Measurements from ENCODE around the gene SERPINA6.
"Not testable (repeated sequence)": the region's sequence is repeated elsewhere in the genome, so short reads cannot be mapped to it uniquely, and the experiment has no call there.

The SERPINA6 gene

DNA sequence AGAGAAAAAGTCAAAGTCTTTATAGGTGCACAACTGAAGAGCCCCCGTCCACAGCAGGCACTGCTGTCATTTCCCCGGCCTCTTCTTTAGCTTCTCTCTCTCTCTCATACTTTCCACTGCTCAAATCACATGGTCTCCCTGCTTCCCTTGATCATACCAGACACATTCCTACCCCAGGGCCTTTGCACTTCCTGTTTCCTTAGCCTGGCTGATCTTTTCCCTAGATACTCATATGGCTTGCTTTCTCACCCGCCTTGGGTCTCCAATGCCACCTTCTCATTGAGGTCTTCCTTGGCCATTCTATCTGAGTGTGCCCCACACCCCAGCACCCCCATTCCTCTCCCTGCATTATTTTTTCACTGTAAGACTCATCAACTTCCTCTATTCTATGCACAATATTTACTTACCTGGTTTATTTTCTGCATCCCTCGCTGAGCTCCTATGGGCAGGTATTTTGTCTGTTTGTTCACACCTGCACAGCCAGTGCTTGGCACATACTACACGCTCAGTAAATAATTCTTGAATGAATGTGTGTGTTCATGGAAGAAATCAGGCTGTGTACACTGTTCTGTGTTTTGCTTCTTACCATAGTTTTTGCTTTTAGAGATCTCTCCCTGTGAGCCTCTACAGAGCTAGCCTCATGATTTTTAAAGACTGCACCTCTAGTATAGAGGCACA is 33.4 kb upstream of the SERPINA6 start:
- Histone ChIP-seq H3K27me3 (ENCODE audit: low read depth, low read length) (no peaks in the 10 kb centered on the region), H3K27ac (ENCODE audit: low read length) (no peak overlapping the region), H2AFZ (ENCODE audit: low read depth, low read length) (no peak overlapping the region), H3K4me1 (ENCODE audit: low read length) (peaks cover 28% of the 10 kb centered on the region), H3K36me3 (replicated peaks; ENCODE audit: low read depth, low read length) (peaks cover 12% of the 10 kb centered on the region), H3K9me3 (ENCODE audit: insufficient read depth, low read length) (peaks cover 29% of the 10 kb centered on the region), H3K9ac (ENCODE audit: low read length) (no peak overlapping the region), H3K4me2 (ENCODE audit: low read length) (no peak overlapping the region), H3K79me2 (ENCODE audit: low read length) (no peaks in the 10 kb centered on the region), H4K20me1 (ENCODE audit: insufficient read depth, low read length) (no peaks in the 10 kb centered on the region), H3K4me3 (ENCODE audit: low read length) (no peak overlapping the region)
- no peak for TF ChIP-seq EZH2phosphoT487 (IDR thresholded peaks at IDR 0.05; ENCODE audit: low read depth)
- TF ChIP-seq, protein P1, sequence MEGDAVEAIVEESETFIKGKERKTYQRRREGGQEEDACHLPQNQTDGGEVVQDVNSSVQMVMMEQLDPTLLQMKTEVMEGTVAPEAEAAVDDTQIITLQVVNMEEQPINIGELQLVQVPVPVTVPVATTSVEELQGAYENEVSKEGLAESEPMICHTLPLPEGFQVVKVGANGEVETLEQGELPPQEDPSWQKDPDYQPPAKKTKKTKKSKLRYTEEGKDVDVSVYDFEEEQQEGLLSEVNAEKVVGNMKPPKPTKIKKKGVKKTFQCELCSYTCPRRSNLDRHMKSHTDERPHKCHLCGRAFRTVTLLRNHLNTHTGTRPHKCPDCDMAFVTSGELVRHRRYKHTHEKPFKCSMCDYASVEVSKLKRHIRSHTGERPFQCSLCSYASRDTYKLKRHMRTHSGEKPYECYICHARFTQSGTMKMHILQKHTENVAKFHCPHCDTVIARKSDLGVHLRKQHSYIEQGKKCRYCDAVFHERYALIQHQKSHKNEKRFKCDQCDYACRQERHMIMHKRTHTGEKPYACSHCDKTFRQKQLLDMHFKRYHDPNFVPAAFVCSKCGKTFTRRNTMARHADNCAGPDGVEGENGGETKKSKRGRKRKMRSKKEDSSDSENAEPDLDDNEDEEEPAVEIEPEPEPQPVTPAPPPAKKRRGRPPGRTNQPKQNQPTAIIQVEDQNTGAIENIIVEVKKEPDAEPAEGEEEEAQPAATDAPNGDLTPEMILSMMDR (IDR thresholded peaks at IDR 0.05; ENCODE audit: low read depth, low read length) = no peak

DNA sequence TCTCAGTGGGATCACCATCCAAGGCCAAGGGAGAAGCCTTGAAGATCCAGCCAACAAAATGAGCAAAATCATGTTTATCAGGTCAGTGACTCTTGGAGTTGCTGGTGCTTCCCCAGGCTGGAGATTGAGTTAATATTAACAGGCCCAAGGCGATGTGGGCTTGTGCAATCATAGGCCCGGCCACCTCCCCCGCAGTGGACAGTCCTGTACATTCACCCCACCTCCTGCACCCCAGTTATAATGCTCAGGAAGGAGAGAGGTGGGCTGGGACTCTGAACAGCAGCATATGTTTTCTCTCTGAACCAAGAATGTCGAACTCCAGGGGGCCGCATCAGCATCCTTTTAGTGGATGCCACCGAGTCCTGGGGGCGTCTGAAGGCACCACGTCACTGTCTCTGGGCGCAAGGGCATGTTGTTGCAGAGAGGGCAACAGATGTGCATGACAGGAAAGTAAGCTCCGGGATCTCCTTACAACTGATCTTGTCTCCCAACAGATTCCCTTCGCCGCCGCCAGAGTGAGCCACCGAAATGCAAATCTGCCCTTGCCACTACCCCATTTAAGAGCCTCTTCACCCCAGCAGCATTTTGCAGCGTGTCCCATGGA is 32.2 kb upstream of the SERPINA6 start:
- Histone ChIP-seq H3K4me2 (ENCODE audit: low read length) (peak overlapping the region; percentile 57), H3K27me3 (ENCODE audit: low read depth, low read length) (no peaks in the 10 kb centered on the region), H3K4me3 (ENCODE audit: low read length) (peak overlapping the region; percentile 46), H3K9ac (ENCODE audit: low read length) (no peak overlapping the region; the same call in 1 of the 2 replicates), H4K20me1 (ENCODE audit: insufficient read depth, low read length) (no peaks in the 10 kb centered on the region), H2AFZ (ENCODE audit: low read depth, low read length) (peak overlapping the region; percentile 26; the same call in 1 of the 2 replicates), H3K27ac (ENCODE audit: low read length) (peak overlapping the region; percentile 27), H3K36me3 (replicated peaks; ENCODE audit: low read depth, low read length) (peaks cover 12% of the 10 kb centered on the region), H3K79me2 (ENCODE audit: low read length) (no peaks in the 10 kb centered on the region), H3K4me1 (ENCODE audit: low read length) (peaks cover 25% of the 10 kb centered on the region), H3K9me3 (ENCODE audit: insufficient read depth, low read length) (peaks cover 36% of the 10 kb centered on the region)
- TF ChIP-seq, protein P1 (IDR thresholded peaks at IDR 0.05; ENCODE audit: low read depth, low read length) = peak; percentile 21
- no peak for TF ChIP-seq EZH2phosphoT487 (IDR thresholded peaks at IDR 0.05; ENCODE audit: low read depth)

DNA sequence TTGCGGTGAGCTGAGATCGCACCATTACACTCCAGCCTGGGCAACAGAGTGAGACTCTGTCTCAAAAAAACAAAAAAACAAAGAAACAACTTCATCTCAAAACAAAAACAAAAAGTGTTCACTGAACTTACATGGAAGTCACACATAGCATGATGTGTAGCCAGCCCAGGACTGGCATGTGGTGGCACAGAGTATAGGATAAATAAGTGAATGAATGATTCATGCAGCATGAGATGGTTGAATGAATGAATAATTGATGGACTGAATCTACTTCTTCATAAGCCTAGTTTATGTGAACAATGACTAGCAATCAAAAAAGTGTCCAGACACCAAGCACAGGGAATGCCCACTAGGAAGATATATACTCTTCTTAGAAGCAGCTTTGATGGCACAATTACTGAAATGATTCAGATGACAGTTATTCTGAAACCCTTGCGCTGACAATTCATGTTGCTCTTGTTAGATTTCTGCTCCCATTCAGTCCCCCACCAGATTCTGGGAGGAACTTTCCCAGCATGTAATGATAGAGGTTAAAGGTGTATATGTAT is 31.6 kb upstream of the SERPINA6 start:
- Histone ChIP-seq H3K9me3 (ENCODE audit: insufficient read depth, low read length) (peaks cover 36% of the 10 kb centered on the region), H3K36me3 (replicated peaks; ENCODE audit: low read depth, low read length) (peaks cover 12% of the 10 kb centered on the region), H3K27ac (ENCODE audit: low read length) (peak overlapping the region; percentile 27), H2AFZ (ENCODE audit: low read depth, low read length) (peak overlapping the region; percentile 26; the same call in 1 of the 2 replicates), H3K9ac (ENCODE audit: low read length) (no peak overlapping the region; the same call in 1 of the 2 replicates), H4K20me1 (ENCODE audit: insufficient read depth, low read length) (no peaks in the 10 kb centered on the region), H3K4me3 (ENCODE audit: low read length) (peak overlapping the region; percentile 46), H3K79me2 (ENCODE audit: low read length) (no peaks in the 10 kb centered on the region), H3K4me1 (ENCODE audit: low read length) (peaks cover 25% of the 10 kb centered on the region), H3K4me2 (ENCODE audit: low read length) (peak overlapping the region; percentile 57), H3K27me3 (ENCODE audit: low read depth, low read length) (no peaks in the 10 kb centered on the region)
- TF ChIP-seq, protein P1 (IDR thresholded peaks at IDR 0.05; ENCODE audit: low read depth, low read length) = no peak
- no peak for TF ChIP-seq EZH2phosphoT487 (IDR thresholded peaks at IDR 0.05; ENCODE audit: low read depth)

DNA sequence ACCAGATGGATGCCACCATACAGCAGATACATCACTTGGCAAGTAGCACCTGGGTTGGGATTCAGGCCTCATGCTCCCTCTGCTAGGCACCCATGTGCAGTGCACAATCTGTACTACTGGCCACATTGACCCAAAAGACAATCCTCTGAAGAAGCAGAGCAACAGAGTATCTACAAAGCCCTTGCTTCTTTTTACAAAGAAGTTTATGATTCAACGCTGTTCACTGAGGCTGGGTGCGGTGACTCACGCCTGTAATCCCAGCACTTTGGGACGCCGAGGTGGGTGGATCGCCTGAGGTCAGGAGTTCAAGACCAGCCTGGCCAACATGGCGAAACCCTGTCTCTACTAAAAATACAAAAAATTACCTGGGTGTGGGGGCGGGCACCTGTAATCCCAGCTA is 31.1 kb upstream of the SERPINA6 start:
- not testable (repeated sequence) for H3K27me3 ChIP-seq (ENCODE audit: low read depth, low read length); H3K4me2 ChIP-seq (ENCODE audit: low read length); H2AFZ ChIP-seq (ENCODE audit: low read depth, low read length); H3K79me2 ChIP-seq (ENCODE audit: low read length); H3K27ac ChIP-seq (ENCODE audit: low read length); H3K4me3 ChIP-seq (ENCODE audit: low read length); H4K20me1 ChIP-seq (ENCODE audit: insufficient read depth, low read length); H3K9ac ChIP-seq (ENCODE audit: low read length)
- peaks cover 16% of the 10 kb centered on the region for H3K36me3 ChIP-seq (replicated peaks; ENCODE audit: low read depth, low read length)
- H3K4me1 ChIP-seq (ENCODE audit: low read length) = peaks cover 25% of the 10 kb centered on the region
- H3K9me3 ChIP-seq (ENCODE audit: insufficient read depth, low read length) = peaks cover 39% of the 10 kb centered on the region

Data from OCI-LY3 (cell line).